UCSD-AML1 (cell line): ENCODE results near the gene GPR162.
A peak's percentile ranks its signal among the peaks of the same experiment; 100 is the strongest.
"Not testable (repeated sequence)": the region's sequence is repeated elsewhere in the genome, so short reads cannot be mapped to it uniquely, and the experiment has no call there.

Experiments used
- DNase-seq: peaks from one replicate; lab custom pipeline; 2025; ENCODE audit not compliant: unreplicated experiment; lab: John Stamatoyannopoulos, UW

Gene GPR162

GRCh38 chr12:6852651-6853354 lies 31.2 kb downstream of the GPR162 start:
- DNase-seq = peak; percentile 71

GRCh38 chr12:6853626-6854025 lies 32.0 kb downstream of the GPR162 start:
- DNase-seq = no peak

GRCh38 chr12:6854036-6854435 lies 32.4 kb downstream of the GPR162 start:
- DNase-seq = no peak

GRCh38 chr12:6855322-6855721 lies 33.7 kb downstream of the GPR162 start:
- DNase-seq = no peak

- no peak for DNase-seq
Measured at GRCh38 chr12:6858799-6859198, 37.2 kb downstream of the GPR162 start.

GRCh38 chr12:6860116-6860515 lies 38.5 kb downstream of the GPR162 start:
- DNase-seq = no peak

- DNase-seq = no peak
Measured at GRCh38 chr12:6860942-6861341, 39.3 kb downstream of the GPR162 start.

- DNase-seq = no peak
Measured at GRCh38 chr12:6861391-6861790, 39.8 kb downstream of the GPR162 start.

- DNase-seq = no peak
Measured at GRCh38 chr12:6863033-6863432, 41.4 kb downstream of the GPR162 start.

- no peak for DNase-seq
Measured at GRCh38 chr12:6863586-6864321, 42.1 kb downstream of the GPR162 start.

- DNase-seq = not testable (repeated sequence)
Measured at GRCh38 chr12:6865307-6865706, 43.7 kb downstream of the GPR162 start.

GRCh38 chr12:6866163-6866919 lies 44.7 kb downstream of the GPR162 start:
- DNase-seq = no peak

- DNase-seq = no peak
Measured at GRCh38 chr12:6866920-6867412, 45.3 kb downstream of the GPR162 start.

GRCh38 chr12:6867413-6868210 lies 46.0 kb downstream of the GPR162 start, which contains the start of gene TPI1:
Gene TPI1, plus strand, starts transcription at chr12:6867531. Its CDS starts 36 bp downstream, at chr12:6867567.
- DNase-seq = peak; percentile 85

GRCh38 chr12:6868211-6869048 lies 46.8 kb downstream of the GPR162 start:
- peak; percentile 35 for DNase-seq

- DNase-seq = peak; percentile 75
Measured at GRCh38 chr12:6869049-6870021, 47.7 kb downstream of the GPR162 start.

GRCh38 chr12:6870304-6870703 lies 48.7 kb downstream of the GPR162 start:
- DNase-seq = not testable (repeated sequence)
